GM18520 (cell line): ENCODE data around the gene ABHD12.
A peak's percentile ranks its signal among the peaks of the same experiment; 100 is the strongest.
"Not testable (repeated sequence)": the region's sequence is repeated elsewhere in the genome, so short reads cannot be mapped to it uniquely, and the experiment has no call there.

ENCODE experiments used
- ATAC-seq: cut with Tn5 transposase; IDR thresholded peaks from one replicate; pipeline ENCODE4 v1.9.1; 2021; ENCODE audit not compliant: unreplicated experiment

The ABHD12 gene

DNA sequence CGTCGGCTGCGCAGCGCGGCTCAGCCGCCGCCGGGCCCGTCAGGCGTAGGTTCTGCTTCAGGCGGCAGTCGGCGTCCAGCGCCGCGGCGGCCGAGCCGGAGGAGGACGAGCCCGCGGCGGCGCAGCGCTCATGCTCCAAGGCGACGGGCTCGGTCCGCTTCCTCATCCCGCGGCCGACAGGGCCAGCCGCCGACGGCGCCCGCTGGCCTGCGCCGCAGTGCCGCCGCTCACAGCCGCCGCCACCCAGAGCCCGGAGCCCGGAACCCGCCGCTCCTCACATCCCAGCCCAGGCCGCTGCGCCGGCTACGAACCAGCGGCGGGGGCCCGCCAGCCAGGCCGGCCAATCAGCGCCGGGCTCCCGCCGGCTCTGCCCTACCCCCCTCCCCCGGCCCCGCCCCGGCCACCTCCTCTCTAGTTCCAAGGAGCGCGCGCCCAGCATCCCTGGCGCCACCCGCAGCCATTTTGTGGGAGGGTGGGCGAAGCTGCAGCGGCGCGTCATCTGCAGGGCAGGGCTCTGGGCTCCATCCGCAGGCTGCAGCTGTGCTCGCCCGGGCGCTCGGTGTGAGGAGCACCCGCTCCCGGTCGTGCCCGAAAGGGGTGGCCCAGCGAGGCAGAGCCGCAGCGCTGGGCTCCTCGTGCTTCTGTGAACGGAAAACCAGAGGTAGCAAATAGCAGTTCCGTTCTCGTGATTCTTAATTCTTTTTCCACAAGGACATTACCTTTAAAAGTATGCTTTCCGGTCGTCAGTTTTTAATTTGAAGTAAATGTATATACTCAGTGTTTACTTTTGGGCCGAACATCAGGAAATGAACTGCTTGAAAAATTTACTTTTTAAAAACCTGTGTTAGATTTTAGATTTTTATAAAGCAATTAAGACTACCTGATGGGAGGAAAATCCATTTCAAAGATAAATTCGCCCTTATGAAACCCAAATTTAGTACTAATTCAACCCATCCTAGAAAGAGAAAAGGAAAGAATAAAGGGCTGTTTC lies at the start of gene ABHD12:
Gene ABHD12, minus strand, starts transcription at position 298 of the 991 bp plus-strand sequence. Its CDS starts 132 bp downstream, at position 166.
- ATAC-seq, result peak; percentile 89

DNA sequence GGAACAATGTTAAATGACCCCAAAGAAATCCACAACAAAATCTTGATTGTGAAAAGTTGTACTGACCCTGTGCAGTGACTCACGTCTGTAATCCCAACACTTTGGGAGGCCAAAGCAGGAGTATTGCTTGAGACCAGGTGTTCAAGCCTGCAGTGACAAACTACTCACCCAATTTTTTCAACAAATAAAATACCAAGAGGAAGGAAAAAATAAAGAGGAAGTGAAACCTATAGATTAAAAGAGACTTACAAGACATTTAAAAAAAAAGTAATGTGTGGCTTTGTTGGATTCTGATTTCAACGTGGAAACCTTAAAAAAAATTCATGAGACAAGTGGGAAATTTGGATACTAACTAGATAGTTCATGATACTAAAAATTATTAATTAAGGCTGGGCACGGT lies 48.7 kb upstream of the ABHD12 start:
- no peak for ATAC-seq

DNA sequence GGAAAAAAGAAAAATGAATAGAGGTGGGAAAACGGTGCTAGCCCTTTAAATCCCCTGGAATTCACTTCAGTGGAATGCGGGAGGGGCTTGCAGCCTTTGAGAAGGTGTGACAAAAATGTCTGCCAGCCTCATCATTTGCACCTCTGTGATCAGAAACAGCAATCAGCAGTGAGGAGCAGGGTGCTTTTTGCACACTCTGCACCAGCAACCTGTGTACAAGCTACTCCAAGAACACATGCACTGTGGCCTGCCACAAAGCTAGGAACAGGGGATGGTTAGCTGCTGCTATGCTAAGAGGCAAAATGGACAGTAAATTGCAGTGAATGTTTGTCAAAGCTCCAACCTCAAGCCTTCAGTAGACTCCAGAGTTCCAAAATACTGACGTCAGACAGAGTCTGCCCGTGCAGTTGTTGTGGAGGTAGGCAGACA lies 46.5 kb upstream of the ABHD12 start:
- no peak for ATAC-seq

DNA sequence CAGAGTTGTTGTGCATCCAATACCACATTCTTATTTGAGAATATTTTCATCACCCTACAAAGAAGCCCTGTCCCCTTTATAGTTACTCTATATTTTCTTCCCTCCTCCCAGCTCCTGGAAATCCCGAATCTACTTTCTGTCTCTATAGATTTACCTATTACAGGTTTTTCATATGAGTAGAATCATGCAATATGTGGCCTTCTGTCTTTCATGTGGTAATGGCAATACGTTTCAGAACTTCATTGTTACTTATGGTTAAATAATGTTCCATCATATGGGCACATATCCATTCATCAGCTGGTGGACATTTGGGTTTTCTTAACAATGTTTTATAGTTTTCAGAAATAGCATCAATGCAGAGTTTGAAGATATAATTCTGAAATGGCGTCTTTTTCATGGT lies 33.9 kb upstream of the ABHD12 start:
- no peak for ATAC-seq

DNA sequence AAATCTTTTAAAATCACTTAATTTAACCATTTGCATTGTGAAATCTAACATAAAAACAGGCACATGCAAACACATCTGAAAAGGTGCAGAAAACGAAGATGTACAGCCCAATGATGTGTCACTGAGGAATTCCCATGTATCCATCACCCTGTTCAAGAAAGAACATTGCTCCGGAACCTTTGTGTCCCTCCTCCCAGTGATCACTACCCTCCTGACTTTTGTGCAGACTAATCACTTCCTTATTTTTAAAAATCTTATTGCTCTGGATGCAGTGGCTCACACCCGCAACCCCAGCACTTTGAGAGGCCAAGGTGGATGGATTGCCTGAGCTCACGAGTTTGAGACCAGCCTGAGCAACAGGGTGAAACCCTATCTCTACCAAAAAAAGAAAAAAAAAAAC lies 31.4 kb upstream of the ABHD12 start:
- no peak for ATAC-seq

DNA sequence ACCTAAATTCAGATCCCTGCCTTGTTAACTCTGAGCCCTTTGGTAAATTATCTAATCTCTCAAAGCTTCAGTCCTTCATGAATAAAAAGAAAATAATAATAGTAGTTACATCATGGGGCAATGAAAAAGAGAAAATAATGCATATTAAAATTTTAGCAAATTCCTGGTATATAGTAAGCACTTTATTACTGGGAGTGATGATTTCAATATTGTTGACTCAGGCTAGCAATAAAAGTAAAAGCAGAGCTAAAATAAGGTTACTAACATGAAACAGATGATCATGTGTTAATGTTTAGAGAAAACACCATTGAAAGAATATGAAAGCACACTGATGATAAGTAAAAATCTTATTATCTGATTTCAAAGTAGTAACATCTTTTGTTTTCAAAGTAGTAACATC lies 30.5 kb upstream of the ABHD12 start:
- no peak for ATAC-seq

DNA sequence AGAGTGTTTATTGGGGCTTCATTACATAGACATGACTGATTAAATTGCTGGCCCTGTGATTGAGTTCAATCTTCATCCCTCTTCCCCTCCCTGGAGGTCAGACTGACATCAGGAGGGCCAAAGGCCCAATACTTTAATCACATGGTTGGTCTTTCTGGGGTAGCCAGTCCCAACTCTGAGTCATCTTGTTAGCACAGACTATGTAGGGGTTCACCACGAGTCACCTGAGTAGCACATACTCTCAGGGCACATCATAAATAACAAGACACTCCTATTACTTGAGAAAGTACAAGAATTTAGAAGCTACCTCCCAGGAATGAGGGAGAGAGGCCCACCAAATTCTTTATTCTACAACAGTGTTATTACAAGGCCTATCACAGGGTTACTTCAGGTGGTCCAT lies 28.1 kb upstream of the ABHD12 start:
- ATAC-seq, result peak; percentile 45

DNA sequence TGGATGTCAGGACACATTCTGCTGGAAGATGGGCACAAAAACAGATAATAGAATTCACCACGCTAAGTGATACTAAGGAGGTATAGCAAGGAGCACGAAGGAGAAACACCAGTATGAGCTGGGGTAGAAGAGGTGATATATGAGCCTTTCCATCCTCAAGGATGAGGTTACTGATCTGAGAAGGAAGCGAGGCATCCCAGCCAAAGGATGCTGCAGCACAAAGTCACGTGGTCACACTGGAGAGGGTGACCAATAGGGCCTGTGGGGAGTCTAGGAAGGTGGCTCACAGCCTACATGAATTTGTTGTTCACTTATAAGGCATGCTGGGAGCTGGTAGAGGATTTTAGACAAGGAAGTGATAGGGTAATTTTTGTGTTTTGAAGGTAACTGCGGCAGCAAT lies 18.3 kb upstream of the ABHD12 start:
- ATAC-seq, result no peak

DNA sequence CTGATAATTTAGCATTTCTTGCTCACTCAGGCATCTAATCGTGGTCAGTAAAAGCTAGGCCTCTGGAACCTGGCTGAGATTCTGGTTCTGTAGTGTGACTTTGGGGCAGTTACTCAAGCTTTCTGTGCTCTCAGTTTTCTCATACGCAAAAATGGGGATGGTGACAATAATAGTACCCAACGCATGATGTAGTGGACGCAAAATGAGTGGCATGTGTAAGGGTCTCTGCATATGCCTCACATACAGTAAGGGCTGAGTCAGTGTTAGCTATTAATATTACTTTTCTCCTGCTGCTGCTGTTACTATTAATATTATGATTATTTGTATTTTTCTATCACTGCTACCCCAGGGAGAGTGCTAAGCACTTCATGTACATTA lies 17.5 kb upstream of the ABHD12 start:
- ATAC-seq, result no peak

DNA sequence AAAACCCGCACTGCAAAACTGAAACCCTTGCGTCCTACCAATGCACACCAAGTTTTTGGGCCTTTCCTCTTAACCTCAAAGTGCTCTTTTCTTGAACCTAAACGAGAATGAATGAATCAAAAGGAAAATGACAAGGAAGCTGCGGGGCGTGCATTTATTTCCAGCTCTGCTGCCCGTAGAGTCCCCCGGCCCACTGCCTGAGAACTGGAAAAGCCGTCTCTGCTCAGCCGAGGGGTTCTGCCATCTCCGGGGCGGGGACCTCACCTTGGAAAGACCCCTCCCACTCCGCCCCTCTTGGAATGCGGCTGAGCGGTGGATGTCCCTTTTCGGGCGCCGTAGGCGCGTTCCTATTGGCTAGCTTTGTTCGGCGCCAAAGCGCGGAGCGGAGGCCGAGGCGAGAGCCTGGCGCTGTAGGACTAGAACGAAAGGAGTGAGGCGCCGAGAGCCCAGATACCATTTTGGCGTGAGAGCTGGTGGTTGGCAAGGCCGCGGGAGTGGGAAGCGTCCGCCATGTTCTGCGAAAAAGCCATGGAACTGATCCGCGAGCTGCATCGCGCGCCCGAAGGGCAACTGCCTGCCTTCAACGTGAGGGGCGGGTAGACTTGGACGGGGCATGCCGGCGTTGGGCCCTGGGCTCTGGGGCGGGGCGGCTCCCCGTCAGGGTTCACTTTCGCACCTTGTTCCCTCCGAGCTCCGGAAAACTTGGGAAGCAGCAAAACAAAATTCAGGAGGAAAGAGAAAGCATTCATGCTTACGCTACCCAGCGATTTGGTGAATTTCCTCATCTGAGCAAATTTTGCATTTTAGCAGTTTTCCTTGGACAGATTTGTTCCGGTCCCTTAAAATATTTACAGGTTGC lies 16.9 kb upstream of the ABHD12 start, which contains the start of gene GINS1:
Gene GINS1, plus strand, starts transcription at position 363 of the 859 bp plus-strand sequence. Its CDS starts 148 bp downstream, at position 511.
- ATAC-seq, result peak; percentile 76

DNA sequence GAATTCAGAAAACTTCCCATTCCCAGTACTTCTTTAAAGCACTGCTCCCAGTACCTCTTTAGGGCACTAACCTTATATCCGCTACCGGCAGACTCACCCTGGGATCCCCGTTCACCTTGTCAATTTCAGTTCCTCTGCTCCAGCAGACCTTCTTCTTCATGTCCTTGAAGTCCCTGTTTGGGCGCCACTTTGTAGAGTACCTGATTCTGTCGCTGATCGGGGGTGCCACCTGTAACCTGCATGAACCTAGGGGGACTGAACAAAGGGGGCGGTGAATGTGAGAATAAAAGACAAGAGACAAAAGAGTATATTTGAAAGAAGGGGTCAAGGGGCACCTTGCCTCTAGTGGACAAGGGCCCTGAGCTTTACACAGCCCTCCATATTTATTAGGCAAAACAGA lies 11.9 kb upstream of the ABHD12 start:
- ATAC-seq, result no peak

DNA sequence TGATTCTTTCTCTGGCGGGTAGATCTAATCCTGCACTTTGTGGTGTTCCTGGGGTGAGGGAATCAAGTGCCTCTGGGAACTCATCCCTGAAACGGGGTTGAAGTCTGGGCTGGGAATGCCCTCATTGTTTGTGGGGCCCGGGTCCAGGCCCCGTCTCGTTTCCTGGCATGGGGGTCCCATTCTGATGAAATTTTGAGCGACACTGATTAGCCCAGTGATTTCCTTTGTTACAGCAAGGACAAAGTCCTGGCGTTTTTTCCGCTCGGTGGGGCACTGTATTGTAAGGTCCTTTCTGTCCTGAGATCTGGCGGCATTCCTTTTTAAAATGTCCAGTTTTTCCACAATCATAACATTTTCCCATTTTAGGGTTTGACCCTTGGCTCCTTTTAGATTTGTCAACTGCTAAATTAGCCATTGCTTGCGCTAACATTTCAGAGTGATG lies 9.7 kb upstream of the ABHD12 start:
- ATAC-seq, result not testable (repeated sequence)

DNA sequence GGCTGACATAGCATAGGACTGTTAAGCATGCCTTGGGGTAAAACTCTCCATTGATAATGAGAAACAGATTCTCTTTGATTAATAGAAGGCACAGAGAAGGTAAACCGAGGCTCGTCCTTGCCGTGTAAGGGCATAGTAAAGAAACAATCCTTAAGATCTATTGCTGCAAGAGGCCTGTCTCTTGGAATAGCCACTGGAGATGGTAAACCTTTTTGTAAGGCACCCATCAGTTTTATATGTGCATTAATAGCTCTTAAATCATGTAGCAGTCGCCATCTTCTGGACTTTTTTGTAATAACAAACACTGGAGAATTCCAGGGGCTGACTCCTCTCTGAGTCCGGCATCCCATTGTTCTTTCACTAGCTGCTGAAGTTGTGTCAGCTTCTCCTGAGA lies 8.4 kb upstream of the ABHD12 start:
- no peak for ATAC-seq

DNA sequence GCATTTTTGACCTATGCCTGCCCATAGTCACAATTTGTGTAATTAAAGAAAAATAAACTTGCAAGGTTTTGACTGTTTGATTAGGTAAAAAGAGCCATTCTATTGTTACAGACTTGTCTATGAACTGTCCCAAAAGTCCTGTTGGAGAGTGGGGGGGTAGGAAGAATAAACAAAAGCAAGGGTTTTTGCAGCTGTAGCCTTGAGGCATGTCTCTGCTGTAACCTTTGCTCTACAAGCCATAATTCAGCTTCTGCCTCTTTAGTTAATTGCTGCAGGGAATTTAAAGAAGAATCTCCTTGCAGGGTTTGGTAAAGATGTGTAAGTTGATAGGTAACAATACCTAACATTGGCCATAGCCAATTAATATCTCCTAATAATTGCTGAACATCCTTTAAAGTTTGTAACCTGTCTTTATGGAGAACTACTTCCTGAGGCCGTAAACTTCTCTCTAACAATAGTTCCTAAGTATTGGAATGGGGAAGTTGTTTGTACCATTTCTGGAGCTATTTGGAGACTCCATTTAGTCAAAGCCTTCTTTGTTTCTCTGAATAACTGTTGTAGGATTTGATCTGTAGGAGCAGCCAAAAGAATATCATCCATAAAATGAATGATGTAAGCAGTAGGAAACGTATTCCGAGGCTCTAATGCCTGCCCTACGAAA lies 7.9 kb upstream of the ABHD12 start:
- ATAC-seq, result no peak

DNA sequence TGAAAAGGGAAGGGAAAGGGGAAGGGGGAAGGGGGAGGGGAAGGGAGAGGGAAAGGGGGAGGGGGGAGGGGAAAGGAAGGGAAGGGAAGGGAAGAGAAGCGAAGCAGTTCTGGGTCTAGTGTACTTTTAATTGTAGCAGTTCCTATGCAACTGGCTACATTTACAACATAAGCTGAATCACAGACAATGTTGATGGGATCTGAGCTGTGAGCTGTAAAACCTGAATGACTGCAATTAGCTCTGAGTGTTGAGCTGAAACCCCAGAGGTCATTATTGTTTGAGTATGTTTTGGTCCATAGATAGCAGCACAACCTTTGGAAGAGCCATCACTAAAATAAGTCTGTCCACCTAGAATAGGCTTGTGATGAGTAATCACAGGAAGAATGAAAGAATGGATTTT lies 7.2 kb upstream of the ABHD12 start:
- ATAC-seq, result no peak

DNA sequence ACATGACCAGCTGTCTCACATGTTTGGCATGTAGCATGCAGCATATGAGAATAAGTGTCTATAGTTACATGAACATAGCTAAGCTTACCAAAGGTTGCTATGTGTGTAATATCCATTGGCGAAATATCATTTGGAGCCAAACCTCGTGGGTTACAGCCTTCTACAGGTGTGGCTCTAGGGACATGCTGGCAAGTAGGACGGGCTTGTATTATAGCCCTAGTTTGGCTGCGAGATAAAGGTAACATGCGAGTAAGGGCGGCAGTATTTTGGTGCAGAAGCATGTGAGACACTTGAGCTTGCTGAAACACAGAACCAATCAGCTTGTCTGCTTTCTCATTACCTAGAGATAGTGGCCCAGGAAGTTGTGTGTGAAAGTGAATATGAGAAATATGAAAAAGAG lies 6.5 kb upstream of the ABHD12 start:
- ATAC-seq, result no peak

DNA sequence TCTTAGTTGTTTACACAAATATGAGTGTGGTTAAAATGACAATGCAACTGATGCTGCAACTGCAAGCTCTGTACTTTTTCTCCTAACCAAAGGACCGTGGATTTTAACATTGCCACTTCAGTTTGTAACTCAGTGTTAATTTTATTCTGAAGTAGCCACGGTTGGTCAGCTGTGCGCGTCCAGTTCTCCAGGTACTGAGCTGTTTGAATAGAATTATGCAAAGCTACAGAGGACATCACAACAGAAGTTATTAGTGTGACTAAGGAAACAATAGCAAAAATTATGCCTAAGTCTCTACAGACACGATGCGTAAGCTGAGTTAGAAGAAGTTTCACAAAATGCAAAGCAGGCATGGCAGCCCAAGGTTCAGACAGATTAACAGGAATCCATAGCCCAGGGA lies 4.4 kb upstream of the ABHD12 start:
- ATAC-seq, result no peak

DNA sequence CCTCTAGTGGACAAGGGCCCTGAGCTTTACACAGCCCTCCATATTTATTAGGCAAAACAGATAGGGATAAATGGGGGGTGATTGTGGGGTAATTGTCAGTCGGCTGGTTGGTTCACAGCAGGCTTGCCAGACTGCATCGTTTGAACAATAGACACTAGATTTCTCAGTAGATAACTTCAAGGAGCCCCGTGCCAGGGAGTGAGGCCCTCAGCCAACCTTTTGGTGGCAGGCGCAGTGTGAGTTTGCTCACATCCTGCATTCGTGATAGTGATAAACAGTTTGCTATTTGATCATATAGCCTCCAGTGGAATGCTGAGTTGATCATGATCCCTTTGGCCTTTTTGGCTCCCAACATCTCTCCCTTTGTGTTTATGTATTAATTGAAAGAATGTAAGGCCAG lies 3.6 kb upstream of the ABHD12 start:
- ATAC-seq, result no peak

DNA sequence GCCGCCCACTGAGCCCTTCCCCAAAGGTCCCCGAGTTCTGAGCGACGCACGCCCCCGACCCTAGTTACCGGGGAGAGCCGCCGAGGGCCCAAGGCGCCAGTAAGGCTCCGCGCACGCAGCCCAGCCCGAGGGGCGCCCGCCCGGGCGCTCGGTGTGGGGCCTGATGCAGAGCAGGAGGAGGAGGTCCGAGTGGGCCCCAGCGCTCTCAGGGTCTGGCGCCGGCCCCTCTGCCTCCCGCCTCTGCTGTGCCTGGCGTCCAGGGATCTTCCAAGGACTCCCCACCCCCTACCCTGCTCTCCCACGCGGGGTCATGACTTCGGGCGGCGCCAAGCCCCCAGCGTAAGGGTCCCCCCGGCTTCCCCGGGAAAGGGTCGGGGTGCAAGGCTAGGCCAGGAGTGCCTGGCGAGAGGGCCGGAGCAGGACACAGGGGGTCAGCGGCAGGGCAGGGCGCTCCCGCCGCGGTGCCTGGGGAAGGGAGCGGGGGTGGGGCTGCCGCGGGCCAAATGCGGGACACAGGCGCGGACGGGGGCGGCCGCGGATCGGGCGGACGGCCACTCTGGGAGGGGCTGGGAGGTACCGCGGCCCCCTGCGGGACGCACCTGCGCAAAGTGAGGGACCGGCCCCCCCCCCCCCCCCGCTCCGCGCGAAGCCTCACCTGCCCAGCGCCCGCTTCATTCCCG lies 637 bp downstream of the ABHD12 start:
- ATAC-seq, result peak; percentile 19

DNA sequence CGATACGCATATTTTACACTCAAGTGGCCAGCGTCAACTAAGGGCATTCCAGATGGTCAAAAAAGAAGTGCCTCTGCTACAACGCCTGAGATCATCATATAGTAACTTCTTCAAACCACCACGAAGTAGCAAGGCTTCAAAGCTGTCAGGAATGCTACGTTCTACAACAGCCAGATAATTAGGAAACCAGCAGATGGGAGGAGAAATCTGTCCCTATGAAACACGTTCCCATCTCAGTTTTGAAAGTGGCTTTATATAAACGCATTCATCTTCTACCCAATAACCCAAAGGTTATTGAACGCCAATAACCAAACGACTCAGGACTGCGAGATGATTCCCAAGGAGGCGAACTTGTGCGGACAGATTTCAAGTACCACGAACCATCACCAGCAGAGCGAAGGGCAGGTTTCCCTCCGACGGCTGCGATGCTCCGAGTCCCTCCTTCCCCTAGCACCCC lies 1.2 kb downstream of the ABHD12 start:
- ATAC-seq, result no peak
